Common myeloid progenitor, CD34-positive (primary cell): Measurements from ENCODE around the gene MAD2L1.

Experiments used
- CTCF ChIA-PET: fragments of 350-600 bp; sonication (Branson Sonifier 250); formaldehyde crosslinking; loops from one replicate; lab custom pipeline; 2021; ENCODE audit warnings: antibody characterized with exemption; lab: Charles Lee
- POLR2A ChIA-PET: fragments of 350-600 bp; sonication (Branson Sonifier 250); formaldehyde crosslinking; loops from one replicate; lab custom pipeline; 2021; ENCODE audit warnings: antibody characterized with exemption; lab: Charles Lee
- DNase-seq, 3 donors: peaks; one replicate each; pipeline versions ENCODE4 v3.0.0 to v3.0.0-alpha.2; 2013
- H3K27ac ChIP-seq, 2 experiments: 1 replicate in 1 of 2; 2 replicates in 1 of 2; pipeline ENCODE4 v1.7.0; 2013; ENCODE audit warnings: inconsistent platforms in 2 of 2, low read length in 2 of 2, mild to moderate bottlenecking in 2 of 2, low read depth in 1 of 2, moderate library complexity in 1 of 2; ENCODE audit not compliant: severe bottlenecking in 2 of 2, insufficient read depth in 1 of 2, poor library complexity in 1 of 2
- H3K27me3 ChIP-seq, 5 experiments: replicated peaks in 2 of 5; 1 replicate in 3 of 5; 2 replicates in 2 of 5; pipeline versions ENCODE4 v1.6.1 to v1.7.0; 2013; ENCODE audit warnings: low read length in 4 of 5, mild to moderate bottlenecking in 2 of 5, moderate library complexity in 2 of 5, inconsistent platforms in 1 of 5; ENCODE audit not compliant: insufficient read depth in 5 of 5, control insufficient read depth in 4 of 5
- H3K36me3 ChIP-seq, 4 experiments: 1 replicate in 2 of 4; 2 replicates in 2 of 4; pipeline versions ENCODE4 v1.6.1 to v1.7.0; 2013; ENCODE audit warnings: low read length in 3 of 4, control low read depth in 1 of 4, mild to moderate bottlenecking in 1 of 4; ENCODE audit not compliant: control insufficient read depth in 4 of 4, insufficient read depth in 4 of 4
- H3K4me1 ChIP-seq, 4 experiments: 1 replicate in 3 of 4; 2 replicates in 1 of 4; pipeline versions ENCODE4 v1.6.1 to v1.7.1; 2013; ENCODE audit warnings: low read length in 3 of 4, mild to moderate bottlenecking in 3 of 4, control low read depth in 1 of 4, inconsistent platforms in 1 of 4, moderate library complexity in 1 of 4; ENCODE audit not compliant: control insufficient read depth in 4 of 4, insufficient read depth in 4 of 4; ENCODE audit errors: control extremely low read depth in 1 of 4
- H3K4me3 ChIP-seq, 7 experiments: 1 replicate in 4 of 7; 2 replicates in 3 of 7; pipeline versions ENCODE4 v1.5.1 to v1.7.0; 2013; ENCODE audit warnings: mild to moderate bottlenecking in 7 of 7, low read length in 6 of 7, moderate library complexity in 6 of 7, inconsistent platforms in 2 of 7, low read depth in 2 of 7, control low read depth in 1 of 7; ENCODE audit not compliant: insufficient read depth in 4 of 7, control insufficient read depth in 1 of 7; ENCODE audit errors: extremely low read depth in 1 of 7
- H3K9me3 ChIP-seq, 5 experiments: 1 replicate in 4 of 5; 2 replicates in 1 of 5; pipeline versions ENCODE4 v1.6.1 to v1.7.1; 2013; ENCODE audit warnings: low read length in 4 of 5, mild to moderate bottlenecking in 2 of 5, inconsistent platforms in 1 of 5, low read depth in 1 of 5, moderate library complexity in 1 of 5; ENCODE audit not compliant: control insufficient read depth in 4 of 5, insufficient read depth in 2 of 5; ENCODE audit errors: control extremely low read depth in 1 of 5
- WGBS: methylation state at CpG from one replicate; pipeline ENCODE4 v1.1.5; 2013; ENCODE audit not compliant: insufficient coverage; 5-methylcytosine and 5-hydroxymethylcytosine counted together

The MAD2L1 gene

GRCh38 chr4:120085705-120086104 is 19.1 kb upstream of the MAD2L1 start:
- ChIA-PET POLR2A (no interaction called here), CTCF (no interaction called here)
- H3K27me3 ChIP-seq: no peaks in the 10 kb centered on the region
- H3K4me3 ChIP-seq: no peak overlapping the region
- DNase-seq: no peak
- H3K36me3 ChIP-seq: no peaks in the 10 kb centered on the region
- H3K9me3 ChIP-seq: peaks cover 0 to 3% (median 0%) of the 10 kb centered on the region in 5 experiments
- no peak overlapping the region for H3K27ac ChIP-seq
- no peaks in the 10 kb centered on the region for H3K4me1 ChIP-seq

- H3K9me3 ChIP-seq: peaks cover 0 to 3% (median 0%) of the 10 kb centered on the region in 5 experiments
- ChIA-PET CTCF (no interaction called here), POLR2A (no interaction called here)
- no peaks in the 10 kb centered on the region for H3K27me3 ChIP-seq
- no peak overlapping the region for H3K4me3 ChIP-seq
- DNase-seq: no peak
- no peaks in the 10 kb centered on the region for H3K36me3 ChIP-seq
- no peaks in the 10 kb centered on the region for H3K4me1 ChIP-seq
- no peak overlapping the region for H3K27ac ChIP-seq
These were observed 17.7 kb upstream of the MAD2L1 start for GRCh38 chr4:120084327-120084726.

DNA sequence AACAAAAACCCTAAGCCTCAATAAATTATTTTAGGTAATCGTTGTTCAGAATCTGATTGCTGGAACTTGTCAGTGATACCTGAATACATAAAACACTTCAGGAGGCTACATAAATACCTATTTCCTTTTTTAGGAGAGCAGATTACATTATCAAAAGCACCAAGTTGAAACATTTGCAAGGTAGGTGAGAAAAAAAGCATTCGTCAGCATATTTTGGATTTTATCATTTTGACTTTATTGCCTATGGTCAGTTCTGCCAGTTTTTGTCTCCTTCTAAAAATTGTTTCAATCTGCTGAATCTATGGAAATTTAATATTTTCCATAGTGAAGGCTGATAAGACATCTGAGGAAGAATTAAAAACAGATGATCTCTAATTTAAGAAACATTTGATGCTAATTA is 16.5 kb upstream of the MAD2L1 start:
- Histone ChIP-seq H3K4me3 (no peak overlapping the region), H3K9me3 (peaks cover 0 to 3% (median 0%) of the 10 kb centered on the region in 5 experiments), H3K36me3 (no peaks in the 10 kb centered on the region), H3K27ac (no peak overlapping the region), H3K4me1 (no peaks in the 10 kb centered on the region), H3K27me3 (no peaks in the 10 kb centered on the region)
- ChIA-PET CTCF (no interaction called here), POLR2A (no interaction called here)
- WGBS: 100% methylated on average over 1 of the region's 2 CpGs
- no peak for DNase-seq

DNA sequence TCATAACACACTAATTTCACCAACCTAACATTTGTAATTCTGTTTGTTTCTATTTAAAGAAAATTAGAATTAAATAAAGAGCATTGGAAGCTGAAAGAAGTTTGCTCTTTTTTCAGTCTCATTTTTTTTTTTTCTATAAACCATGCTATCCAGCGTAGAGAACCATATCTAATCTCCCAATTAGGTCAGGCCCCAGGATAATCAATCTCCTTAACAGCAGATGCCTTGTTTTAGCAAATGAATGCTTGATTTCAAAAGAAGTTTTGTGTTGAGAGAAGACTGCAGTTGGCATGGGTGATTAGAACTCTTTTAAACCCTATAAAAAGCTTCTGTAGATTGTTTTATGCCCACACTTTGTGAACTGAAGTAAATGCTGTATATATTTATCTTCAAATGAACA is 15.6 kb upstream of the MAD2L1 start:
- Histone ChIP-seq H3K9me3 (no peaks in the 10 kb centered on the region), H3K27me3 (no peaks in the 10 kb centered on the region), H3K27ac (no peak overlapping the region), H3K36me3 (no peaks in the 10 kb centered on the region), H3K4me3 (no peak overlapping the region), H3K4me1 (no peaks in the 10 kb centered on the region)
- CTCF ChIA-PET: no interaction called here
- POLR2A ChIA-PET: interaction anchor here (0.6 kb wide), 2 partner anchors 12 to 1380 kb away, joined by 3 to 6 read pairs; no protein-coding TSS in a partner anchor
- WGBS: no CpG with 5 or more reads among the region's 1 CpG
- no peak for DNase-seq

GRCh38 chr4:120081726-120082125 is 15.1 kb upstream of the MAD2L1 start:
- ChIA-PET POLR2A (interaction anchor here (0.6 kb wide), 2 partner anchors 11 to 1379 kb away, joined by 3 to 6 read pairs; no protein-coding TSS in a partner anchor), CTCF (no interaction called here)
- no peak overlapping the region for H3K27ac ChIP-seq
- no peaks in the 10 kb centered on the region for H3K9me3 ChIP-seq
- no peak overlapping the region for H3K4me3 ChIP-seq
- H3K27me3 ChIP-seq: no peaks in the 10 kb centered on the region
- no peaks in the 10 kb centered on the region for H3K36me3 ChIP-seq
- DNase-seq: no peak
- H3K4me1 ChIP-seq: no peaks in the 10 kb centered on the region

GRCh38 chr4:120080533-120080932 is 13.9 kb upstream of the MAD2L1 start:
- POLR2A ChIA-PET: no interaction called here
- H3K27ac ChIP-seq: no peak overlapping the region
- no peaks in the 10 kb centered on the region for H3K4me1 ChIP-seq
- CTCF ChIA-PET: no interaction called here
- no peaks in the 10 kb centered on the region for H3K36me3 ChIP-seq
- no peaks in the 10 kb centered on the region for H3K27me3 ChIP-seq
- DNase-seq: no peak
- H3K9me3 ChIP-seq: no peaks in the 10 kb centered on the region
- WGBS: no CpG with 5 or more reads among the region's 2 CpGs
- no peak overlapping the region for H3K4me3 ChIP-seq

- no peak for DNase-seq
- CTCF ChIA-PET: no interaction called here
These were observed 13.3 kb upstream of the MAD2L1 start for GRCh38 chr4:120079839-120080520.

More at GRCh38 chr4:120079839-120080520, 13.3 kb upstream of the MAD2L1 start:
- Histone ChIP-seq H3K4me3 (no peak overlapping the region), H3K27me3 (no peaks in the 10 kb centered on the region), H3K36me3 (no peaks in the 10 kb centered on the region), H3K9me3 (no peaks in the 10 kb centered on the region), H3K27ac (no peak overlapping the region), H3K4me1 (no peaks in the 10 kb centered on the region)
- POLR2A ChIA-PET: no interaction called here
- 100% methylated on average over 4 of the region's 5 CpGs for WGBS
